Activated CD4-positive, CD25-positive, alpha-beta regulatory T cell treated with anti-CD3 and anti-CD28 coated beads, Interleukin-2, amount 50 U/mL, for 16 hours (primary cell): ENCODE data around the gene TMEM196.
"Not testable (repeated sequence)": the region's sequence is repeated elsewhere in the genome, so short reads cannot be mapped to it uniquely, and the experiment has no call there.

Experiments
- DNase-seq: peaks from one replicate; pipeline ENCODE4 v3.0.0-alpha.2; 2020; ENCODE audit warnings: low read depth, low spot score

TMEM196 gene

GRCh38 chr7:19707240-19707639 lies 66.2 kb downstream of the TMEM196 start:
- no peak for DNase-seq

GRCh38 chr7:19705663-19706062 lies 67.8 kb downstream of the TMEM196 start:
- DNase-seq = no peak

- DNase-seq = no peak
Observed at GRCh38 chr7:19701471-19701870, 71.9 kb downstream of the TMEM196 start.

- no peak for DNase-seq
Observed at GRCh38 chr7:19700936-19701335, 72.5 kb downstream of the TMEM196 start.

GRCh38 chr7:19698331-19698730 lies 75.1 kb downstream of the TMEM196 start:
- no peak for DNase-seq

- DNase-seq = no peak
Observed at GRCh38 chr7:19696926-19697325, 76.5 kb downstream of the TMEM196 start.

- DNase-seq = no peak
Observed at GRCh38 chr7:19692111-19692828, 81.1 kb downstream of the TMEM196 start.

- no peak for DNase-seq
Observed at GRCh38 chr7:19690736-19691135, 82.7 kb downstream of the TMEM196 start.

GRCh38 chr7:19689130-19689529 lies 84.3 kb downstream of the TMEM196 start:
- not testable (repeated sequence) for DNase-seq

GRCh38 chr7:19681596-19681995 lies 91.8 kb downstream of the TMEM196 start:
- no peak for DNase-seq

GRCh38 chr7:19677180-19677579 lies 96.2 kb downstream of the TMEM196 start:
- DNase-seq = no peak

- no peak for DNase-seq
Observed at GRCh38 chr7:19675816-19676215, 97.6 kb downstream of the TMEM196 start.

- DNase-seq = no peak
Observed at GRCh38 chr7:19674266-19674960, 99.0 kb downstream of the TMEM196 start.

GRCh38 chr7:19670806-19671205 lies 102.6 kb downstream of the TMEM196 start:
- no peak for DNase-seq
